HG02943 (cell line): ENCODE measurements around the gene IWS1.
"Not testable (repeated sequence)": the region's sequence is repeated elsewhere in the genome, so short reads cannot be mapped to it uniquely, and the experiment has no call there.

Experiments used
- ATAC-seq: cut with Tn5 transposase; IDR thresholded peaks from one replicate; pipeline ENCODE4 v1.9.1; 2021; ENCODE audit warnings: mild to moderate bottlenecking, low read depth, moderate library complexity; ENCODE audit not compliant: unreplicated experiment

Gene IWS1

DNA sequence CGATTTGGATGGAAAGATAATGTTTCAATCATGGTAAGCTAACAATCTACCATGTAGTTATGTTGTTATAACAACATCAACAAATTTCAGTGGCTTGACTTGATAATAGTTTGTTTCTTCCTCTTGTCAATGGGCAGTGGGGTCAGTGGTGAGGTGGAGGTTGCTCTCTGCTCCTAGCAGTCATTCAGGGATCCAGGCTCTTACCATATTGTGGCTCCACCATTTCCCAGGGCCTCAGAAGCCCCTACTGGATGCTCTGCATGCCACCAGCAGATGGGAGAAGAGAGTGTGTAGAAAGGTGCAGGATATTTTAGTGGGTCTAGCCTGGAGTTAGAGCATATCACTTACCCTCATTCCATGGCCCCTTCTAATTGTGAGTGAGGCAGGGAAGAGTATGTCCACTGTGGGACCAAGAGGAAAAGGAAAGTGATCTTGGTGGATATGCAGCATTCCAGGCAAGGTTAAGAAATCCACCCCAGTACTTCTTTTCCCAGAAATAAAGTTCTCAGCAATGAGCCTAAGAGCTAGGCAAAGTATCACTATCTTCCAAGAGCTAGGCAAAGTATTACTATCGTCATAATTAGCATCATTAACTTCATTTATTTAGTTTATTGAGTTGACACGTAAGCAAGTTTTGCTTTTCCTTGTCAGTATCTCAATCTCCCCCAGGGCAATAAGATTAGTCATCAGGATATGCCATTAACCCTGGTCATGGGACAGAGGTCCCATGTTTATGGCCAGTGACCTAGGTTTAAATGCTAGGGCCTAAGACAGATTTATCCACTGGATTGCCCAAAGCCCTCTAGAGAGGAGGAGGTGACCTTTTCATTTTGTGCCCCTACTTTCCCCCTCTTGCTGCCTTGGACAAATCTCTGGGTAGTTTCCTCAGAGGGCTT, 4.2 kb upstream of the IWS1 start:
- no peak for ATAC-seq

DNA sequence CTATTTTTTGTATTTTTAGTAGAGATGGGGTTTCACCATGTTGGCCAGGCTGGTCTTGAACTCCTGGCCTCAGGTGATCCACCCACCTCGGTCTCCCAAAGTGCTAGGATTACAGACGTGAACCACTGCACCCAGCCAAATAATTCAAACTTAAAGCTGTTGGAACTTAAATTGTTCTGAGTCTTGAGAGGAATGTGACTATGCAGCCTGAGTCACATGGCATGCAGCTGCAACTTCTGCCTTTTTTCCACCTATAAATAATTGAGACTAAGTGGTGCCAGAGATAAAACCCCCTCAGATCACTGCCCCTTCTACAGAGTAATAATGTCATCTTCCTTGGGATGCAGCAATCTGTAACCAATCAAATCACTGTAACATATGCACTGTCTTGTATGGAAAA, 3.1 kb upstream of the IWS1 start:
- ATAC-seq: not testable (repeated sequence)

DNA sequence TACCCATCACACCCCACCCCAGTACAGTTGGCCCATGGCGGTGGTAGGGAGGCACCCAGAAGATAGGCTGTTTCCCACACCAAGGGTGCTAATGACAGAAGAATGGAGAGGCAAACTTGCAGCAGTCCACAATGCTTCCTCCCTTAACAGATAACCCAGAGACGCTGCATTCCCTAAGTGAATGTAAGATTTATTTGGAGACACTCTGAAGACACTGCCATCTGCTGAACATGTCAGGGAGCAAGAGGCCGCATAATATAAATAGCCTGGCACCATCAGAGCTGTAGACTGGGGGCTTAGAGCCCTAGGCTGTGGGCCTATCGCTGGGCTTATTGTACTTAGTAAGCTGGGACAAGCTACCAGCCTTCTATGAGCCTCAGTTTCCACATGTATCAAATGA, 2.2 kb upstream of the IWS1 start:
- ATAC-seq: no peak

DNA sequence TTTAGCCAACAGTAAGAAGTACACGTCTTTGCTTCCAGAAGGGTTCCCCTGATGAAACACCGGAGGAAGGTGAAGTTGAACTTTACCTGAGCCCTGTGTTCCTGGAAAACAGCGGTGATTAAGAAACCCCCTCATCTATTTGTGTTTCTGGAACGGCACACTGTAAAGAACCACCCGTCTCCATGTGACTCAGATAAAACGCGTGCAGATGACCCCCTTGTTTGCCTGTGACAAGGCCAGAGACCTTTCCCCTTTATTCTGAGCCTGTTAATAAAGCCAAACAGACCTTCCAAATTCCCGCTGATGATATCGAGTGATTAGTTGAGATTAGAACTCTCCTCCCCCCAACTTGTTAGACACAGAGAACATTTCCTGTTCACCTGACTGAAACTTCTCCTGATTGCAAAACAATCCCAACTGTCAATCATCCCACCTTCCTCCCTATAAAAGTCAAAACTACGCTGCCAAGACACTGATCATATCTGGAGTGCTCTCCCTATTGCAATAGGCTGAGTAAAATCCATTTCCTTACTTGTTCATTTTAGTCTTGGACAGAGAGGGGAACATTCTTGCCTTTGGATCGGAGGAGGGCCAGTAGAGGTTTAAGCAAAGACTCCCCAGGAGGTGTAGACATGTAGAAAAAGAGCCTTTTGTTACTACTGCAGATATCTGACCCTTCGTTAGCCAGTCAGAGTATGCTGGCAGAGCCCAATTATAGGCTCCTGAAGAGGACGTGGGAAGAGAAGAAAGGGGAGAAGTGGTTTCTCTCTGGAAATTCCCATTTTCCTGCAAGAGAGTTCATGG, 914 bp upstream of the IWS1 start:
- ATAC-seq: no peak

DNA sequence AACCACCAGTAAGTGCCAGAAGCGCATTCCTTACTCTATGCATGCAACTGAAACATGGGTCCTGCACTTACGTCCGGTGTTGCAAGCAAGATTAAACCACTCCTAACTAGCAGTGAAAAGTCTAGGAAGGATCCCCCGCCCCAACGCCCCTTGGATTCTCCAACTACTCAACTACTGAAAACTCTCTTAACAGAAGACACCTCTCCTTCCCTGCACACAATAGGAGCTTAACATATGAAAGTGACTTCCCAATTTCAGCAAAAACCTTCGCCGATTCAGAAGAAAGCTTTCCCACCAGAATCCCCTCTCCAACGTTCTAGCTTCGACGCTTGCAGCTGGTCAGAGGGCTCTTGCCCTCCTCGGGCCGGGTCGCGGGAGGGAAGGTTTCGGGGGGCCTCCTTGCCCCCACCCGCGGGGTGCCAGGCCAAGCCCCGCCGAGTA, 578 bp downstream of the IWS1 start:
- no peak for ATAC-seq

DNA sequence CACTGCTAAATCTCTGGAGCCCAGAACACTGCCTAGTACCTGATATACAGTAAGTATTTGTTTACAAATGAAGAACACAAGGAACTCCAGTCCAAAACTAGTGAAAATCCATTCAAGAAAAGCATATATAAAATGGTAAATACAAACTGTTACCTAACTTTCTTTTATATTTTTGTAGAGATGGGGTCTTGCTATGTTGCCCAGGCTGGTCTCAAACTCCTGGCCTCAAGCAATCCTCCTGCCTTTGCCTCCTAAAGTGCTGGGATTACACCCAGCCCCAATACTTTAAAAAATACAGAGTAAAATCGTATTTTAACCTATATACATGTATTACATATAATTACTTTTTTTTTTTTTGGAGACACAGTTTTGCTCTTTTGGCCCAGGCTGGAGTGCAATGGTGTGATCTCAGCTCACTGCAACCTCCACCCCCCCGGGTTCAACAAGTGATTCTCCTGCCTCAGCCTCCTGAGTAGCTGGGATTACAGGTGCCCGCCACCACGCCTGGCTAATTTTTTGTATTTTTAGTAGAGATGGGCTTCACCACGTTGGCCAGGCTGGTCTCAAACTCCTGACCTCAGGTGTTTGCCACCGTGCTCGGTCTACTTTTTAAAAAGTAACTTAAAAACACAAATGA, 2.0 kb downstream of the IWS1 start:
- not testable (repeated sequence) for ATAC-seq

DNA sequence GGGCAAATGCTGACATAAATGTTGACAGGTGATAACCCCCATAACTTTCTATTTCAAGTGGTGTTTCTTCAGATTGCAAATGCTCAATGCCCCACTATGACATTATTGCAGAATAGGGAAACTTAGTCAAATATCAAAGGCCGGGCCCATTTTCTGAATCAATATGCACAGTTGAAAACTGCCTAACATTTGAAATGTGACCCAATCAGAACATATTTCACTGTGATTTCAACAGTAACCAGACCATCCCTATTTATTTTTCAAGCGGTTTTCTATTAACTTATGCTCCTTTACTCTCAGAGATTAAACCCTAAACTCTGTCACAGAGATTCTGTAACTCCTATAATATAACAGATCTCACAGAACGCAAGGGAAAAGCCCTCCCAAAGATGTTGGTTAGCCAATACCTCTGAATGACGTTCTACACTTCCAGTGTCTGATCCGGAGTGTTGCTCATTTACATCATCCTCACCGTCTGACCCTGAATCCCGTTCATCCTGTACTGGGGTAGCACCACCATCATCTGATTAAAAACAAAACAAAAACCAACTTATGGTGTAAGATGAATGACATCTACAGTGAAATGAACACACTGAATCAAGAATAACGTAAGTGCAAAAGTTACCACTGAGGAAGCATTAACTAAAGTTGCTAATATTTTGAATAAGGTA, 2.9 kb downstream of the IWS1 start:
- ATAC-seq: no peak

DNA sequence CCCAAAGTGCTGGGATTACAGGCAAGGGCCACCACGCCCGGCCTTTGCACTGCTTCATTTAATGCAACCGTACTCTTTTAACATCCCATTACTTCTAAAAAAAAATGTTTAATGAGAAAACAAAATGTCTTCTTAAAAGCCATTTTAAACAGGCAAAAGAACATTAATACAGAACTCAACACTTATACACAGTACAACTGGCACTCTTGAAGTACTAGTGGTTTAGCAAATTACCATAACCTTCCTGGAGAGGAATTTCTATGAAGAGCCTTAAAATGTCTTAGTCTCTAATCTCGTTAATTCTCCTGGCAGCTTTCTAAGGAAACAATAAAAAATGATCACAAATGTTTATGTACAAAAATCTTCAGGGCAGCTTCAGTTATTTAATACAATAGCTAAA, 5.9 kb downstream of the IWS1 start:
- no peak for ATAC-seq

DNA sequence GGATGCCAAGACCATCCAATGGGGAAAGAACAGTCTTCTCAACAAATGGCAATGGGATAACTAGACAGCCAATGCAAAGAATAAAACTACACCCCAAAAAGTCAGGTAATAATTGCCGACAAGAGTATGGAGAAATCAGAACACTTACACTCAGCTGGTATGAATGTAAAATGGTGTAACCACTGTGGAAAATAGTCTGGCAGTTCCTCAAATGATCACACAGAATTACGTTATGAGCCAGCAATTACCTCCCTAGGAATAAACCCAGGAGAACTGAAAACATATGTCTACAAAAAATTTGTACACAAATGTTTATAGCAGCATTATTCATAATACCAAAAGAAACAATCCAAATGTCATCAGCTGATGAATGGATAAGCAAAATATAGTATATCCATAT, 8.8 kb downstream of the IWS1 start:
- ATAC-seq: no peak

DNA sequence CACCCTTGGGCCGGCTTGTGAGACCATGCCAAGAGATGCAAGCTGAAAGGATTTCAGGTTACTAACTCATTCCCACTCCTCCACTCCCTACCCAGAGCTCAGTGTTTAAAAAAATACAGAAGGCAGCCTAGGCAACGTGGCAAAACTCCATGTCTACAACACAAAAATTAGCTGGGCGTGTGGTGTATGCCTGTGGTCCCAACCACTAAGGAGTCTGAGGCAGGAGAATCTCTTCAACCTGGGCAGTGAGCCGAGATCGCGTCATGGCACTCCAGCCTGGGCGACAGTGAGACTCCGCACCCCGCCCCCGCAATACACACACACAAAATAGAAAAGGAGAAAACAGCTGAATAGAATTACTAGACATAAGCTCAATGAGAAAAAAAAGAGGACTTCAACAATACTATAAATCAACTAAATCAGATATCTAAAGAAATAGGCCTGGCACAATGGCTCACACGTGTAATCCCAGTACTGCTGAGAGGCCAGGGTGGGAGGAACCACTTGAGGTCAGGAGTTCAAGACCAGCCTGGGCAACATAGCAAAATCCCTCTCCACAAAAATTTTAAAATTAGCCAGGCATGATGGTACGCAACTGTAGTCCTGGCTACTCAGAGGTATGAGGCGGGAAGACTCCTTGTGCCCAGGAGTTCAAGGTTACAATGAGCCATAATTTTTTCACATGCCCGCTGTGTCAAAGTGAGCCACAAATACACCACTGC, 10.1 kb downstream of the IWS1 start:
- ATAC-seq: no peak

DNA sequence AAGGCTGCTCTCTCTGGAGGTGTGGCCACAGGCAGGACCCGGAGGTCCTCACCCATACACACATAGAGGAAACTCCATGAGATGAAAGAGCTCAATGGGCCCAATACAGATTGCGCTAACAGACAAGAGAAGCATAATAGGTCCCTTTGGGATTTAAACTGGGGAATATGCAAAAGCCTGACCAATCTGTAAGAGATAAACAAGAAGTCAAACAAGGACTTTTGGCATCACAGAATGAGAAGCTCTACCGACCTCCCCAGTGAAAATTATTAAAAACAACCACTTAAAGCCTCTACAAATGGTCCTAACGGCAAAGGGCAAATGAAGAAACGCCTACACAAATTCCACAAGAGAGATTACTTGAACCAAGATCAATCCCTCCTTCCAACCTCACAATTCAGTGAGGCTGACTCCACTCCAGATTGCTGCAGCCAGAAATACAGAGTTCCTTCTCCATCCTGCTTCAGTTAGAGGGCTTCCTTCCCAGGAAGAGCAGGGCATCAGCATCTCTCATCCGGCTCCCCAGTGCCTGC, 10.8 kb downstream of the IWS1 start:
- no peak for ATAC-seq

DNA sequence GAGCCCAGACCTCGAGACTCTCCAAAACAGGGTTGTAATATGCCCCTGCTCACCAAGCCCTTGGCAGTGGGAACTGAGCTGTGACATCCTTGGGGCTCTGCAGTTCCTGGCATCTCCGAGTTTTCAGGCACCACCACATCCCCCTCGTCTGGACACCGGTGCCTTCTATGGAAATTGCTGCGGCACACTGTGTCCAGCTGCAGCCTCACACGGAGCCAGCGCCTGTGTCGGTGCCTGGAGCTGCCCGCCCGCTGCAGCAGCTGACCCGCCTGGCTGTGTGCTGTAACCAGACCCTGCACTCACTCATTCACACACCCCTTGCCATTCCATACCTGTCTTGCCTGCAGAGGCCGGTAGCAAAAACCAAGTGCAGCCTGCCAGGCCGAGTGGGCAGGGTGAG, 11.8 kb downstream of the IWS1 start:
- no peak for ATAC-seq

DNA sequence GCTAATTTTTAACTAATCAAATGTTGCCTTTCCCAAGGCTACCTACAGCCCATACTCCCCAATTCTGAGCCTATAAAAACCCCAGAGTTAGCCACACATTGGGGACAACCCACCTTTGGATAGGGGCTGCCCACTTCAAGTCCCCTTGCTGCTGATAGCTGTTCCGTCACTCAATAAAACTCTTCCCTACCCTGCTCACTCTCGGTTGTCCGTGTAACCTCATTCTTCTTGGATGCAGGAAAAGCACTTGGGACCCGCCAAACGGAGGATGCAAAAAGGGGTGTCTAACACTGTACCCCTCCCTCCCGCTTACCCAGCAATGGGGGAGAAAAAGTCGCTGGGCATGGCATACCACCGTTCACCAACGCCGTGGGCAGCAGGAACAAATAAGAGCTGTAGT, 12.2 kb downstream of the IWS1 start:
- no peak for ATAC-seq

DNA sequence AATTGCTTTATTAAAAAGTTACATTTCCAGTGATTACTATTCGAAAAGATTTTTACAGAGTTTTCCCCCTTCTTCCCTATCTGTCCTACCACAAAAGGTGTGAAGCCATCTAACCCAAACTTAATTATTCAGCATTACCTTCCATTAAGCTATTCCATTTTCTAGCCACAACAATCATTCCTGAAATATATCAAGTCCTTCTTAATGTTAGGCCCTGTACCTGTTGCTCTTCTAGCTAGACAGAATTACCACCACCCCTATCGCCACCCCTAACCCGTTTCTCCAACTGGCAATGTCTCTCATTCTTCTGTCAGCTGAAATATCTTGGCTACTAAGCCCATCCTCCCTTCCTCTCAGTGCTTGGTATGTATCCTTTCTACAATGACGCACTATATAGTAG, 13.9 kb downstream of the IWS1 start:
- ATAC-seq: no peak

DNA sequence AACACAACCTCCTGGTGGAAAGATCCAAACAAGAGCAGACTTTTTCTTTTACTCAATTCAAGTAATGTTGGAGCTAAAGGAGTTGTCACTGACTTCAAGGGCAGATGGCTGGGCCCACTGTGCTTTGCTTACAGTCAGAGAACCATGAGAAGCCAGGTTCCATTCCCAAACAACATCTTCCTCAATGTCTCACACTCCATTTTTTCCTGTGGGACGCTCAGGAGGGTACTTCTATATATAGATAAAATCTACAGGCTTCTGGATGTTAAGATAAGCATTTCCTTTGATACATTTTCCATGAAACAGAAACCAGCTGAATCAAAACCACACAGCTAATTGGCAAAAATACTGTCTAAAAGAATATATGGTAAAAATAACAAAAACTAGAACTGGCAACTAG, 14.4 kb downstream of the IWS1 start:
- ATAC-seq: no peak

DNA sequence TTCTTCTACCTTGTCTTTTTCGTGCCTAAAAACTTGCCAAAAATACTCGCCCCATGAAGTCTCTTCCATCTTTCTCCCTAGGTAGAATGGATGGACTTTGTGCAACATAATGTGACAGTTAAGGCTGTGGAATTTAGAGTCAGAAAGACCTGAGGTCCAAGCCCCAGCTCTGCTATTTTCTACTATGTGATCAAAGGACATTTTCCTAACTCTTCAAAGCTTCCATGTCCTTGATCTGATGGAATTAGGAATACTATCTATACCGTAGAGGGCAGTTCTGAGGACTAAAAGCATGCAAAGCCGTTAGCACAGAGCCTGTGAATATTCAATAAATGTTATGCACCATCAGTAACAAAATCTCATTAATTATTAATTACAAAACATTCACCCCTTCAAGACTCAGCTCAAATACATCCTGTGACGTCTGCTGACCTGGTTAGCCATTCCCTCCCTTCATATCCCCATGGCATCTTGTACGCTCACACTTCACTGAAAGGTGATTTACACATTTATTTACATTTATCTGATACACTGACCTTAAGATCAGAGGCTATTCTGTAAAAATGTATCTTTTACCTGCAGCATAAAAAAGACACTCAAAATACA, 15.1 kb downstream of the IWS1 start:
- no peak for ATAC-seq

DNA sequence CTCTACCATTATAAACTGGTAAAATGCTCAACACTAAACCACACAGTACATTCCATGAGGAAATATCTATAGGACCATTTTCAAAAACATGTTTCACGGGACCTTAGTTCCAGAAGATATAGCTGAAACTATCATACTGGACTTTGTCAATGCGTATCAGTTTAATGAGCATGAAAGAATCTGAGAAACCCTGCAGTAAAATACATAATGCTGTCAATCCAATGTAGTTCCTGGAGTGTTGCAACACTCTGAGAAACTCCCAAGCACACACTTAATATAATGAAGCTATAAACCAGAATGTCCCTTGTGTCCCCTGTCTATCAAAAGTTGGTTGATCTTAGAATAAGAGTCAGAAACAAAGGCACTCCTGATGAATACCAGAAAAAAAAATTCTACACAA, 16.2 kb downstream of the IWS1 start:
- no peak for ATAC-seq

DNA sequence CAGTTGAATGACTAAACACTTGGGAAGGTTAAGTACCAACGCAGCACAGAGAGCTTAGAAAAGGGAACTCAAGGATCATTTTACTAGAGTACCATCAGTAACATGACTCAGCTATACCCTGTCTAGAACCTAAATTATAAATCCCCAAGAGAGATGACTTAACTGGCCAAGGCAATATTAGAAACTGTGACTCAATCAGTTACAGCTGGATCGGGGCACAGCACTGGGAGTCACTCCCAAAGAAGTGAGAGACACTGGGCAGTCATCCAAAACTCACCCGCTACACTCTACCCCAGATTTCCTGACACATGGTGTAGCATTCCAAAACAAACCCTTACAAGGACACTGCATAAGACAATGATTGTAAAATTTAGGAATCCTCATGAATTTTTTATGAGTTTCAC, 17.7 kb downstream of the IWS1 start:
- no peak for ATAC-seq

DNA sequence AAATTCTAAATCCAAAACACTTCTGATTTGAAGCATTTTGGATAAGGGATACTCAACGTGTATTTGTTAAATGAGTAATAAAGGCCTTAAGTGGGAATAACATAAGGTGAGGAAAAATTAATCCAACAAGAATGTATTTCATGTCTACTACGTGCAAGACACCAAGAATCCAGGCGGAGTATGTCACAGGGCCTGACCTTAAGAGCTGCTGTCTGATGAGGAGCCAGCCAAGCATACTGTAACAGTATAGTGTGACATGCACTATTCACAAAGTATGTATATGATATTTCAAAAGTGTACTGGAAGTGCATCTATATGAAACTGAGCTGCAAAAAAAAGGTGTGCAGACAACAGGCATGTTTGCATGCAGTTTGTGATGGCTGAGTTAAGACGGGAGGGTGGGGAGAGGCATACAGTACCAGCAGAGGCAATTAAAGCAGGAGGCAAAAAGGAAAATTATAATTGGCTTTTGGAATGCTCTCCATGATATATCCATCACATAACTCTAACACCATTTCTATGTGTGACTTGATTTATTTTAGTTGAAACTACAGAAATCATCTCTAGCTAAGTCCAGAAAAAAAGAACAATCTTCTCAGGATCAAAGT, 18.2 kb downstream of the IWS1 start:
- no peak for ATAC-seq
